ENCODE measurements around the gene GLTP.
"Not testable (repeated sequence)": the region's sequence is repeated elsewhere in the genome, so short reads cannot be mapped to it uniquely, and the experiment has no call there.

Gene GLTP

GRCh38 chr12:109880043-109880931 is at the start of gene GLTP:
GLTP (minus strand) TSS chr12:109880541; CDS start chr12:109880374, 167 bp downstream.
- peak in 49 of 51 donors; percentile 23 to 89 (median 73) for DNase-seq

GRCh38 chr12:109929326-109929725 is 49.0 kb upstream of the GLTP start:
- DNase-seq: not testable (repeated sequence)

DNA sequence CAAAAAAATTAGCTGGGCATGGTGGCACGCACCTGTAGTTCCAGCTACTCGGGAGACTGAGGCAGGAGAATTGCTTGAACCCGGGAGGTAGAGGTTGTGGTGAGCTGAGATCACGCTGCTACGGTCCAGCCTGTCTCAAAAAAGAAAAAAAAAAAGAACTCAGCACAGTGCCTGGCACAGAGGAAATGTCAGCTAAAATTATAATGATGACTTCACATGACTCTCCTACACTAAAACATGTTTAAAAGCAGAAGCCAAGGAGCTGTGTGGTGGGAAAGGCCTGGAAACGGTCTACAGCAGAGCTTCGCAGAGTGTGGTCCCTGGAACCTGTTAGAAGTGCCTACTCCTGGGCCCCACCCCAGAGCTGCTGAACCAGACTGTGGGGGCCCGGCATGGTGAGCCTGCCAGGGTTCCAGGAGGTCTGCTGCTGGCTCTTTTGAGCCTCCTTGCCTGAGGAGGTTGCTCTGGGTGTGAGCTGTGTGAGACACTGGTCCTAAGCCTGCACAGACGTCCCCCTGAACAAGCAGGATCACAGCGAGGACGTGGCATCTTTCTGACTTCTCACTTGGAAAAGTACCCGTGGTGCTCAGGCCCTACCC is 47.8 kb upstream of the GLTP start:
- no peak for DNase-seq

- DNase-seq: peak in 1 of 51 donors; percentile 7
Measured at GRCh38 chr12:109927622-109928021, 47.3 kb upstream of the GLTP start.

DNA sequence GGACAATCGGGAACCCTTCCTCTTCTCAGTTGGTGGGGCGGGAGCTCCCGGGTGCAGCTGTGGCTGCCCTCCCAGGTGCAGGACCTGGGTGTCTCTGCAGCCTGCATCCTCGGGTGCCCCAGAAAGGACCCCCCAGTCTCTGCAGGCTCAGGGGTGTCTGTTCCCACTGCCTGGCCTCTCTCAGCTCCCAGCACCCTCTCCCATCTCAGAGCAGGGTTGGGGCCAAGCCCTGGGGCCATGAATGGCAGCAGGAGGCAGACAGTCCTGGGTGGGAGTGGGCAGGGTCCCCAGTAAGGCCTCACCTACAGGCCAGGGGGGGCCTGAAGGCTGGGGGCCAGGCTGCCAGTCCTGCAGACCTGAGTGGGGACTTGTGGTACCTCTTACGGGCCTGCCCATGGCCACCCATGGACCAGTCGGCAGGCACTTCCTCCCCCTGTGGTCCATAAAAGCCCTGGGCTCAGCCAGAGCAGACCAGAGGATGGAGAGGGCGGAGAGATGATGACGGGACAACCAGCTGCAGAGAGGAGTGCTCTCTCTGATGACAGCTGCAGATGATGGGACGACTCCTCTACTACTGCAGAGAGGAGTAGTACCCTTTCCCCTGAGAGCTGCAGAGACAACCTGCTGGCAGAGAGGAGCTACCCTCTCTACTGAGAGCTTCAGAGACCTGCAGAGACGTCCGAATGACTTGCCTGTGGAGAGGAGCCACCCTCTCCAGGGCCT is 46.3 kb upstream of the GLTP start:
- DNase-seq: no peak

DNA sequence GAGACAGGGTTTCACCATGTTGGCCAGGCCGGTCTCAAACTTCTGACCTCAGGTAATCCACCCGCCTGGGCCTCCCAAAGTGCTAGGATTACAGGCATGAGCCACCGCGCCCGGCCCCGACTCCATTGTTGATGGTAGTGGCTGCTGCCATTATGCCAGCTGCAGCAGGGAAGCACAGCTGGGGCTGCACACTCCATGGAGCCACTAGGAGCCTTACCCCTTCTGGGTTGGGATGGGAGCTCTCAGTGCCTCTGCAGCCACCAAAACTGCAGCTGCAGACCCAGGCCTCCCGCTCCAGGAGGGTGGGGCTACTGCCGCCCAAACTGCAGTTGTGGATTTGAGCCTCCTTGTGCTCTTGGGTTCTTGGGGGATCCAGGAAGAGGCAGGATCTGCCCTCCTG is 45.7 kb upstream of the GLTP start:
- DNase-seq: no peak

DNA sequence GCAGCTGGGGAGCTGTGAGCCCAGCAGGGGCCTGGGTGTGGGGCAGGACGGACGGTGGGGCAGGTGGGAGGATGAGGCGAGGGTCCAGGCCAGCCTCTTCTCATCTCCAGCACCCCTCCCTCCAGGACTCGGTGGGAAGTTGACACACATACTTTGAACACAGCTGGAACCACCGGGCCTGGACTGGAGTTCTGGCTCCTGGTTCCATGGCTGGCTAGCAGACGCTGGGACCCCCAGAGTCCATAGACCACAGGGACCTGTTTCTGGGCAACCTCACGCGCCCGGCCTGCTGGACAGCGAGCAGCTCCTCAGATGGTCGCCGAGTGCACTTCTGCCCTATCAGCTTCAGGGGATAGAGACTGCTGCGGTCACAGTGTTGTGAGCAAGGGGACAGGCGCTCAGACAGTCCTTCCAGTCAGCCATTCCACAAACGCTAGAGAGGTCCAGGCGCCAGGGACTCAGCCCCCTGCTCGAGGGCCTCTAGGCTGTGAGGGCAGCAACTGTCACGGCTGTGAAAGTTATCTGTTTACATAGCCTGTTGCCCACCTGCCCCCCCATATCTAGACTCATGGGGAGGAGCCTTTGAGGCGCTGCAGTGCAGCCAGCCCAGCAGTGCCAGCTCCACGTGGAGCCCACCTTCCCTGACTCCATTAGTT is 45.0 kb upstream of the GLTP start:
- DNase-seq: no peak

DNA sequence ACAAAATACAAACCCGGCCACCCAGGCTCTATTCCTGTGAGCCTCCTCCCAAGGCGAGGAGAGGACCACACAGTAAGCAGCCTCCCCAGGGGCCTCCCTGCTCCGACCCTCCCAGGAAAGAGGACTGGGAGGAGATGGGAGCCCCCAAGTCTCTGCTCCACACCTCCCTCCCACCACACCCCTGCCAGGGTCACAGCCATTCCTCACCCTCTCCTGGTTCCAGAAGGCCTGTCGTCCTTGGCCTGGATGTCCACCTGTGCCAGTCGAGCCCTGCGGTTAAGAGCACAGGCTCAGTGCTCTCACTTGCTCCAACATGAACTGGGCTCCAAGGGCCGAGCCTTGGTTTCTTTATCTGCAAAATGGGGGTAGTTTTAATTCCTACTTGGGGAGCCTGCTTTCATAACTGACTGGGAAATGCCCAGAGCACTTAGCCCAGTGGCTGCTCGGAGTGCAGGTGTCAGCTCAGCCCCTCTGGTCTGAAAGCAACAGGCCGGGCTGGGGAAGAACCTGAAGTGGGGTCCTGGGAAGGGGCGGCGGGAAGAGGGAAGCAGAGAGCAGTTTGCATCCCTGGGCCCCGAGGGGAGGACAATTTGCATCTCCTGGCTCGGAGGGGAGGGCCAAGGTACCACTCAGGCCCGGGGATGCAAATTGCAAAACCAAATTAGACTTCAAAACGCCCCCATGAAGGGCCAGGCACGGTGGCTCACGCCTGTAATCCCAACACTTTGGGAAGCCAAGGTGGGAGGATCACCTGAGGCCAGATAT is 43.3 kb upstream of the GLTP start:
- no peak for DNase-seq

DNA sequence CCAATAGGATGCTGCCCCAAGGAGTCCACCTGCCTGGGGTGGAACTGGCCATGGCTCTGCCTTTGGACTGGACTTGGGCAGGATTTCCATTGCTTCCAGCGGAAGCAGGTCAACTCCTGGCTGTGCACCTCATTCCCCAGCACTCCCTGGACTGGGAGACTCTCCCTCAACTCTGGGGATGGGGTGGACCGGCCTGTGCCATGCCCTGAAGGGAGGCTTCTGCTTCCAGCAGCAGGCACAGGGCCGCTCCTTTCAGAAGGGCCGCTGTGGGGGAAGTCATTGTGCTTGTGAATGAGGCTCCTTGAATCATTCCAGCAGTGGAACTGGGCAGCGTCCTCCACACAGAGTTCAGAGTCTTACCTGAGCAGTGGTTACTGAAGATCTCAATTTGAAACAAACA is 42.7 kb upstream of the GLTP start:
- no peak for DNase-seq

DNA sequence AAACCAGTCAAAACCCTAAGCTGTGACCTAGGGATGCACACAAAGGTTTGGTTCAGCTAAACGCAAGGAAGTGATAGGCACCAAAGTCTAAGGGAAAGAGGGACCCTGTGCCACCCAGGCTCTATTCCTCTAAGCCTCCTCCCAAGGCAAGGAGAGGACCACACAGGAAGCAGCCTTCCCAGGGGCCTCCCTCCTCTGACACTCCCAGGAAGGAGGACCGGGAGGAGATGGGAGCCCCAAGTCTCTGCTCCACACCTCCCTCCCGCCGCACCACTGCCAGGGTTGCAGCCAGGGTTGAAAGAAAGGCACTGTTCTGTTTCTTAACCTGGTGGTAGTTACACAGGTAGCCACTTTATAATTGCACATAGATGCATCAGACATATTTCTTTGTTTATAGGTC is 41.6 kb upstream of the GLTP start:
- no peak for DNase-seq

GRCh38 chr12:109920261-109920780 is 40.0 kb upstream of the GLTP start:
- DNase-seq: no peak

- no peak for DNase-seq
Measured at GRCh38 chr12:109919456-109919855, 39.1 kb upstream of the GLTP start.

DNA sequence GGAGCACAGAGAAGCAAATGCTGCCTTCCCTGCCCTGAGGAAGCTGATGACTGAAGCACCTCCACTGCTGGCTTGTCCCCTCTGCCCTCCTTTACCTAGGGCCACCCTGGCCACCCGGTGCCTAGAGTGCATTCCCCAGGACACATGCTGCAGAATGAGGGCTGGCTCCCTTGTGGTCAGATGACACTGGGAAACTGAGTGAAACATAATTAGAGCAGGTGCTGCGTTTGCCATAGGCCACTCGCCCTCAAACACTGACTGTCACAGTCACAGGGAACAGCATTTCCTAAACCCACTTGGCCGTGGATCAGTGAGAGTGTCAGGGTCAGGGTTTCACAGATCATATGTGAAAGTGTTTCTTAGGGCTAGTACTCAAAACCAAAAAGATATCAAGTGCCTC is 35.7 kb upstream of the GLTP start:
- DNase-seq: no peak

- no peak for DNase-seq
Measured at GRCh38 chr12:109915171-109916040, 35.1 kb upstream of the GLTP start.

GRCh38 chr12:109914461-109914860 is 34.1 kb upstream of the GLTP start:
- no peak for DNase-seq

DNA sequence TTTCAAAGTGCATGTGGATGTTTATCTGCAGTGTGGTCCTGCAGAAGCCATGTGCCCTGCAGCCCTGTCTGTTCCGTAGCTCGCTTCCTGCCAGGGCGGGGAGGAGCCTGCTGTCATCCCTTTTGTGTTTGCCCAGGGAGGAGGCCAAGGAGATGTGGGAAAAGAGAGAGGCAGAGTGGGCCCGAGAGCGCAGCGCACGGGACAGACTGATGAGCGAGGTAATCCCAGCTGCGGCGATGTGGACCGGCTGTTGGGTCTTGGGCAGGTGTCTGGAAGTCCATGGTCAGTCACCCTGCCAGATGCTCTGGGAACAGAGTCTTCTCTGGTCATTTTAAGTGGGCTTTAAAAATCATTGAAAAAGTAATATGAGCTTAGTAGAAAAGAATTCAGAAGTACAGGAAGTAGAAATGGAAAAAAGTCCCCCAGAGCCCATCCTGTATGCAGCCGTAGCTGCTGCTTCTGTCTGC is 32.5 kb upstream of the GLTP start:
- DNase-seq: no peak

- DNase-seq: no peak
Measured at GRCh38 chr12:109910969-109911348, 30.6 kb upstream of the GLTP start.

DNA sequence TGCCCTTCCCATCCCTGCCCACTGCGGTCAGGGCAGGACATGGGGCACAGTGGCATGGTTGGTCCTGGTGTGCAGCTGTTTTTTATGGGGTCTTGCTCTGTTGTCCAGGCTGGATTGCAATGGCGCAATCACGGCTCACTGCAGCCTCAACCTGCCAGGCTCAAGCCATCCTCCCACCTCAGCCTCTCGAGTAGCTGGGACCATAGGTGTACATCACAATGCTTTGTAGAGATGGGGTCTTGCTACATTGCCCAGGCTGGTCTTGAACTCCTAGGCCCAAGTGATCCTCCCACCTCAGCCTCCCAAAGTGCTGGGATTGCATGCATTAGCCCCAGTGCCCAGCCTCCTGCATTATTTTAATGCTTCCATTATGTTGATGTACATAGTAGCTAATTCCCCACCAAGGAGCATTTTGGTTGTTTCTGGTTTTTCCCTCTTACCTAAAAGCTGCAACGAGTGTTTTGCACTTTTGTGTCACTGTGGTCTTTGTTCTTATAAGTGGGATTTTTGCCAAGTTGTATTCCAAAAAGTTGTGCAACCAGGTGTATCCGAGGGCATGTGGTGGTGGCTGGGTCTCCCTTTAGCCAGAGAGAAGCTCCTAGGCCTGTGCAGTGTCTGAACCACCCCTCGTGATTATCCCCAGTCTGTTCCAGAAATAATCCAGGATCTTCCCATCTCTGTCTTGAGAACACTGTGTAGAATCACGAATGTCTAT is 30.1 kb upstream of the GLTP start:
- DNase-seq: no peak

GRCh38 chr12:109905301-109905700 is 25.0 kb upstream of the GLTP start:
- no peak for DNase-seq

Data from hypothalamus (tissue), 51 donors.